Measurements from ENCODE around the gene OR4F6. TPM values are rescaled to one million over a fixed set of nuclear protein-coding genes. Genes with fewer than 3 reads are reported as not detected.
"Not testable (repeated sequence)": the region's sequence is repeated elsewhere in the genome, so short reads cannot be mapped to it uniquely, and the experiment has no call there.

The OR4F6 gene
- not detected for polyA plus RNA-seq (ENCODE audit: insufficient read length in 4 of 4)

- DNase-seq (ENCODE audit: low read depth in 4 of 4, low spot score in 2 of 4), result no peak
Measured at GRCh38 chr15:101803209-101803608, at the start of gene OR4F6. OR4F6 (plus strand) TSS chr15:101803509; CDS start chr15:101805720, 2,211 bp downstream.

- not testable (repeated sequence) for DNase-seq (ENCODE audit: low read depth in 4 of 4, low spot score in 2 of 4)
Measured at GRCh38 chr15:101764669-101765339, 38.5 kb upstream of the OR4F6 start.

GRCh38 chr15:101765340-101765671, 38.0 kb upstream of the OR4F6 start:
- not testable (repeated sequence) for DNase-seq (ENCODE audit: low read depth in 4 of 4, low spot score in 2 of 4)

- DNase-seq (ENCODE audit: low read depth in 4 of 4, low spot score in 2 of 4), result no peak
Measured at GRCh38 chr15:101765772-101766456, 37.4 kb upstream of the OR4F6 start.

- not testable (repeated sequence) for DNase-seq (ENCODE audit: low read depth in 4 of 4, low spot score in 2 of 4)
Measured at GRCh38 chr15:101767083-101767640, 36.1 kb upstream of the OR4F6 start.

- DNase-seq (ENCODE audit: low read depth in 4 of 4, low spot score in 2 of 4), result no peak
Measured at GRCh38 chr15:101772921-101773320, 30.4 kb upstream of the OR4F6 start.

GRCh38 chr15:101773496-101774100, 29.7 kb upstream of the OR4F6 start:
- DNase-seq (ENCODE audit: low read depth in 4 of 4, low spot score in 2 of 4), result no peak

- no peak for DNase-seq (ENCODE audit: low read depth in 4 of 4, low spot score in 2 of 4)
Measured at GRCh38 chr15:101775136-101775535, 28.2 kb upstream of the OR4F6 start.

- not testable (repeated sequence) for DNase-seq (ENCODE audit: low read depth in 4 of 4, low spot score in 2 of 4)
Measured at GRCh38 chr15:101778576-101778975, 24.7 kb upstream of the OR4F6 start.

- not testable (repeated sequence) for DNase-seq (ENCODE audit: low read depth in 4 of 4, low spot score in 2 of 4)
Measured at GRCh38 chr15:101780225-101780624, 23.1 kb upstream of the OR4F6 start.

- no peak for DNase-seq (ENCODE audit: low read depth in 4 of 4, low spot score in 2 of 4)
Measured at GRCh38 chr15:101781928-101782327, 21.4 kb upstream of the OR4F6 start.

- no peak for DNase-seq (ENCODE audit: low read depth in 4 of 4, low spot score in 2 of 4)
Measured at GRCh38 chr15:101784644-101785043, 18.7 kb upstream of the OR4F6 start.

- not testable (repeated sequence) for DNase-seq (ENCODE audit: low read depth in 4 of 4, low spot score in 2 of 4)
Measured at GRCh38 chr15:101786422-101786821, 16.9 kb upstream of the OR4F6 start.

GRCh38 chr15:101788001-101788400, 15.3 kb upstream of the OR4F6 start:
- not testable (repeated sequence) for DNase-seq (ENCODE audit: low read depth in 4 of 4, low spot score in 2 of 4)

GRCh38 chr15:101788503-101789269, 14.6 kb upstream of the OR4F6 start:
- not testable (repeated sequence) for DNase-seq (ENCODE audit: low read depth in 4 of 4, low spot score in 2 of 4)

- not testable (repeated sequence) for DNase-seq (ENCODE audit: low read depth in 4 of 4, low spot score in 2 of 4)
Measured at GRCh38 chr15:101790748-101791147, 12.6 kb upstream of the OR4F6 start.

GRCh38 chr15:101793981-101794380, 9.3 kb upstream of the OR4F6 start:
- DNase-seq (ENCODE audit: low read depth in 4 of 4, low spot score in 2 of 4), result not testable (repeated sequence)

- DNase-seq (ENCODE audit: low read depth in 4 of 4, low spot score in 2 of 4), result no peak
Measured at GRCh38 chr15:101795455-101795854, 7.9 kb upstream of the OR4F6 start.

GRCh38 chr15:101799665-101800064, 3.6 kb upstream of the OR4F6 start:
- no peak for DNase-seq (ENCODE audit: low read depth in 4 of 4, low spot score in 2 of 4)

GRCh38 chr15:101801048-101801447, 2.3 kb upstream of the OR4F6 start:
- no peak for DNase-seq (ENCODE audit: low read depth in 4 of 4, low spot score in 2 of 4)

- DNase-seq (ENCODE audit: low read depth in 4 of 4, low spot score in 2 of 4), result no peak
Measured at GRCh38 chr15:101803676-101804075, 367 bp downstream of the OR4F6 start.
